Endothelial cell of hepatic sinusoid (primary cell): Measurements from ENCODE around the gene LIN28B.

Experiments
- in situ Hi-C: cut with HindIII; loops from 2 replicates; pipeline ENCODE4 v1.10.0; 2017; ENCODE audit warnings: low sequenced_read_pairs

Gene LIN28B

DNA sequence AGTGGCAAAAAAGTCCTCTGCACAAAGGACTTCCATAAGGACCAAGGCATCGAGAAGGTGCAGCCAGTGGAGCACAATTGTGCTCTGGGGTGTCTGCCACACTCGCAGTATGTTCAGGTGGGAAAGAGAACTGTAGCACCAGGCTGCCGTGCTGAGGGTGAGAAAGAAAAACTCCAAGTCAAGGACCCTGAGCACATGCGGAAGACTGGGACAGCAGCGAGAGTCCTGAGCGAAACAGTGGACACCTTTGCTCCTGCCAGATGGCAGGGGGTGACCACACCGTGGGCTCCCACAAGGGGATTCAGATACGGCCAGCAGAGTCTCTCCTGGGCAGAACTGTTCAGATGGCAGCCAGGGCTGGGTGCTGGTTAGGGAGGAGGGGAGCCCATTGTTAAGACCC lies 149.4 kb downstream of the LIN28B start:
- in situ Hi-C loops, result loop anchor here (25.0 kb wide), 1 partner anchor 281 kb away; no protein-coding TSS in a partner anchor

DNA sequence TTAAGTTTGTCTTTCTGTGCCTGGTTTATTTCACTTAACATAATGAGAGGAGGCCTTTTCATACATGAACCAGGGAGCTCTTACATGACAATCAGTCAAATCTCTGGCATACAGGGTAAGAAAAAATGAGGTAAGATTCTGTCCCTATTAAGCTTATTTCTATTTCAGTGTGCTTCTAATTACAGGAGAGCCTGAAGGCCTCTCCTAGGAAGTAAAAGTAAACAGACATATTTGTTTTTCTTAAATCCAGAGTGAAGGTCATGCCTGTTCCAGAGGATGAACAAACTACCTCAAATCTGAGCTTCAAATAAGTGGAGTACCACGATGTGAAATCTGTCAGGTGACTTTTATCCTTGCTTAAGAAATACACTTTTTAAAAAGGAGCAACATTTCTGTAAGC lies 150.3 kb downstream of the LIN28B start:
- in situ Hi-C loops, result loop anchor here (25.0 kb wide), 1 partner anchor 280 kb away; no protein-coding TSS in a partner anchor

DNA sequence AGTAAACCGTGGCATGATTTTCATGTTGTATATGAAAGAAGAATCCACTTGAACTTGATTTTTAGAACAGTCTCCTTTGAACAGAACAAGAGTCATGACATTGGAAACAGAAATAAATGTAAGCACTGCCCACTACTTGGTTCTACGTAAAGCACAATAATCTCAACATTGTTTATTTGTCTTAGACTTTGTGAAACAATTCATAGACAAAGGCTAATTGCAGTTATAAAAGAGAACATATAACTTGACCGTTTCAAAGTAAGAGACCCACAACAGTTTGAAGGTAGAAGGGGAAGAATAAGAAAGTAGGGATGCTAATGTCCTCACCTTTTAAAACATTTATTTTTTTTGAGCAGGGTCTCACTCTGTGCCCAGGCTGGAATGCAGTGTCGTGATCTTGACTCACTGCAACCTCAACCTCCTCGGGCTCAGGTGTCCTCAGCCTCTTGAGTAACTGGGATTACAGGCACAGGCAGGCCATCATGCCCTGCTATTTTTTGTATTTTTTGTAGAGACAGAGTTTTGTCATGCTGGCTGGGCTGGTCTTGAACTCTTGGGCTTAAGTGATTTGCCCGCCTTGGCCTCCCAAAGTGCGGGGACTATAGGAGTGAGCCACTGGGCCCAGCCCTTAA lies 151.8 kb downstream of the LIN28B start:
- in situ Hi-C loops, result loop anchor here (25.0 kb wide), 1 partner anchor 279 kb away; no protein-coding TSS in a partner anchor

DNA sequence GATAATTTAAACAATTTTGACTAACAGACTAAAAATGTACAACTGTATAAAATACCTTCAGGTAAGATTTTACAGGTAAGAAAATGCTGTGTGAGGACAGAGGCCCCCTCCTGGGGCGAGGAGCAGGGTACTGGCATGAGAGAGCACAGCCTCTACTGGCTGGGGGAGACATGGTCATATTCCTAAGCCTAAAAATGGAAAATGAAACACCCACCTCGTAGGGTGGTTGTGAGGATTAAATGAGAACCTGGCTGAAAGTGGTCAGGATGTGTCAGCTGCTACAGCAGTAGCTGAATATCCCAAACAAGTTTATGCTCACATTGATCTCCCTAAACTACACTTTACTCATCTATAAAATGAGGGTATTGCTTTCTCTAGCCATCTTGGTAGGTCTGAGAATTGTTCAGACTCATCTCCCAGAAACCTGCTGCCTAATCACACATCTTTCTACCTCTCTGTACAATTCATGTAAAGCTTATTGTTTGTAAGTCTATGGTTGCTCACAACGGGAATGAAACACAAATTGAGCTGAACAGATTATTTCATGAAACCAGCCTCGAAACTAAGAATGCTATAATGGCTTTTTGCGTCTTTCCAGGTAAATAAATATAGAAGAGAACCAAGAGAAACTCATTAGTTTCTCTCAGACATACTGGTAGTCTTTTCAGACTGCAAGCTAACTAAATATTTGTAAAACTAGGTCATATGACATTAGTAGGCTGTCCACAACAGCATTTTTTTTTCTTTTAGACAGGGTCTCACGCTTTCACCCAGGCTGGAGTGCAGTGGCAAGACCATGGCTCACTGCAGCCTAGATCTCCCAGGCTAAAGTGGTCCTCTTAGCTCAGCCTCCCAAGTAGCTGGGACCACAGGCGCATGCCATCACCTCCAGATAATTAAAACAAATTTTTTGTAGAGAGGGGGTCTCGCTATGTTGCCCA lies 153.3 kb downstream of the LIN28B start:
- in situ Hi-C loops, result loop anchor here (25.0 kb wide), 1 partner anchor 277 kb away; no protein-coding TSS in a partner anchor

DNA sequence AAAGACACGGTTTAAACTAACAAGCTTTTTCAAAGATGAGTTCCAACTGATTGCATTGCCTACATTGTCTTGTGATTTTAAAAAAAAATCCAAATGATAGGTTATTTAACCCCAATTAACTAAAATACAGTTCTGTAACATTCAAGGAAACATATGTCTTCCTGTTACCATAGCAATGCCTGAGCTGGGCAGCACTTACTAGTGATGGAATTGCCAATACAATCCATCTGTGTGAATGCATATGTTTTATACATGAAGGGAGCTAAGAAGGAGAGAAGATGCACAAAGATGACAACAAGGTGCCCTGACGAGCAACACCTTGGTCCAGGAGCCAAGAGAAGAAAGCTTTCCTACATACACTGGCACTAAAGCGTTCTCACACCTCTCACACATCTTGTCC lies 154.2 kb downstream of the LIN28B start:
- in situ Hi-C loops, result loop anchor here (25.0 kb wide), 1 partner anchor 276 kb away; no protein-coding TSS in a partner anchor

DNA sequence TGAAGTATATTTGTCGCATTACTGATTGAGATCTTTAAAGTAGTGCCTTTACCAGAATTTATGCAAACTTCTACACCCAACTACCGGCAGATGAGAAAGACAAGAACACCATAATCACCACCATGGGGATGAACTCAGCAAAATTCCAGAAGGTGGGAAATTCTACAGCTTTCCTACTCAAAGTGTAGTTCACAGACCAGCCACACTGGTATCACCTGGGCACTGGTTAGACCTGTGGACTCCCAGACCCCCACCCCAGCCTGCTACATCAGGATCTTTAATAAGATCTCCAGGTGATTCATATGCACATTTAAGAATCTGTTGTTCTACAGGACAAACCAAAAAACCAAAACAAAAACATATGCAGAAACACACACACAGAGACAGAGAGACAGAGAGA lies 155.0 kb downstream of the LIN28B start:
- in situ Hi-C loops, result loop anchor here (25.0 kb wide), 1 partner anchor 275 kb away; no protein-coding TSS in a partner anchor

DNA sequence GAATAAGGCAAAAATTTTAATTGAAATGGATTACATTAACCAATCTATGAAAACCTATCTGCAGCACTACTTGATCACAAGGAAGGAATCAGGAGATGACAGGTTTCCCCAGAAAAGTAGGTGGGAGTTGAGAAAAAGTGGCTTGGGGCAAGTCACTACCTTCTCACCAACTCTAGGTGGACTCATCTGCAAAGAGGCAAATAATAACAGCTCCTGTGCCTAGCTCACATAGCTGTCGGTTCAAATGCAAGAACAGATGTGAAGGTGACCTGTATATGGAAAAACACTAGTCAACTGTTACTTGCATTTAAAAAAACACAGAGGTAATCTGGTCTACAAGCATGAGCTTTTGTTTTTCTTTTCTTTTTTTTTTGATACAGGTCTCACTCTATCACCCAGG lies 155.7 kb downstream of the LIN28B start:
- in situ Hi-C loops, result loop anchor here (25.0 kb wide), 1 partner anchor 275 kb away; no protein-coding TSS in a partner anchor

DNA sequence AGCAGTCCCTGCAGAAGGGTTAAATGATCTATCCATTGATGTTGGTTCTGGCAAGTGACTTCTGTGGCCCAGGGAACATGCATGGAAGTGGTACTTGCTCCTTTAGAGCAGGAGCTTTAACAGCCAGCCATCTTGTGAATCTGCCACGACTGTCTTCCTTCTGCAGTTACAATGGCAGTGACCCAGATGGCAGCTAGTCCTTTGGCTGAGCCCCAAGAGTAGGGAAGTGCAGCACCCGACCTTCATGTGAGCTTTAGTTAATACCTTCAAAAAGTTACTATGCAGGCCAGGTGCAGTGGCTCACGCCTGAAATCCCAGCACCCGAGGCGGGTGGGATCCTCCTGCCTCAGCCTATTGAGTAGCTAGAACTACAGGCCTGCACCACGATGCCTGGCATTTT lies 156.5 kb downstream of the LIN28B start:
- in situ Hi-C loops, result loop anchor here (25.0 kb wide), 1 partner anchor 274 kb away; no protein-coding TSS in a partner anchor

DNA sequence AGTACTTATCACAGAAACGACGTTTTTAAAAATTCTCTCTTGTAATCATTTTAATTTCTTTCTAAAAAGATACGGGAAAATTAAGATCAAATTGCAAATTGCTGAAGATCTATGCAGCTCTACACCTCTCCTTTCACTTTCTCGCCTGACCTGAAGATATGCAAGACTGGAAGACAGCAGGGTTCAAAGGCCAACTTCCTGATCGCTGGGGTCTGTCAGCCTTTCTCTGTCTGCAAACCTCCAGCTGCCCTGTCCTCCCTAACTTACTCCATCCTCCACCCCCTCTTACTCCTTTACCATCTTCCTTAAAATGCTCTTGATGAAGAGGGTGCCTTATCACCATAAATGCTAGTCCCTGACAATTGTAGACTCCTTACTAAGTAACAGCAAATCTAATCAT lies 159.2 kb downstream of the LIN28B start:
- in situ Hi-C loops, result loop anchor here (25.0 kb wide), 1 partner anchor 271 kb away; no protein-coding TSS in a partner anchor

DNA sequence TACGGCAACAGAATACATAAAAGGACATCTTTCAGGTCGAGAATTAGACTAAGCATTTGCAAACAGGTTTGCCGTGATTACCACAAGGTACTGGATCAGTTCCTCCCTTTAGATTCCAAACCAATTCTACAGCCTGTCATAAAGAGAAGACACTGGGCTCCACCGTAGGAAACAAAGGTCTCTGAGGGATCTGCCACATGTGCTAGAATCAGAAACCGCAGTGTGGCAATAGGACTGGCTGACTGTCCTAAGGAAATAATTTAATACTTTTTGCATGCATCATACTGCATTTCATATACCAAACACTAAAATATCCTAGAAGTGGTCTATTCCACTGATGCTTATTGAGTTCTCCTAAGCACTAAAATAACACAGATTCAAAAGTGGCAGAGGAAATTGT lies 163.7 kb downstream of the LIN28B start:
- in situ Hi-C loops, result loop anchor here (25.0 kb wide), 1 partner anchor 267 kb away; no protein-coding TSS in a partner anchor

DNA sequence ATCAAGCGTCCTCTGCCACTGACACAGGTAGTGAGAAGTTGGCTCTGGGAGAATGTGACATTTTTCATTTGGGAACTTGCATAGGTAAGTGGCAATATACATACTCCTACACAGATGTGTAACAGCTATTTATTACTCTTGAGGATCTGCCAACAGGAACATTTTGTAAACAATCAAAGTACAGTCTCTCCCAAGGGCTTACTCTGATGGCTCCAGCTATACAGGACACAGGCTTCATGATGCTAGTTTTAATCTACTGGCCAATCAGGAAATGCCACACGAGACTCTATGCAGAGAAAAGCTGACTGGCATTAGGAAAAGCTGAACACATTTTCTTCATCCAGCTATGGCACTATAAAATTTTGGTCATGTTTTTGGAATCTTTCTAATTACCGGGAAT lies 165.1 kb downstream of the LIN28B start:
- in situ Hi-C loops, result loop anchor here (25.0 kb wide), 1 partner anchor 265 kb away; no protein-coding TSS in a partner anchor

DNA sequence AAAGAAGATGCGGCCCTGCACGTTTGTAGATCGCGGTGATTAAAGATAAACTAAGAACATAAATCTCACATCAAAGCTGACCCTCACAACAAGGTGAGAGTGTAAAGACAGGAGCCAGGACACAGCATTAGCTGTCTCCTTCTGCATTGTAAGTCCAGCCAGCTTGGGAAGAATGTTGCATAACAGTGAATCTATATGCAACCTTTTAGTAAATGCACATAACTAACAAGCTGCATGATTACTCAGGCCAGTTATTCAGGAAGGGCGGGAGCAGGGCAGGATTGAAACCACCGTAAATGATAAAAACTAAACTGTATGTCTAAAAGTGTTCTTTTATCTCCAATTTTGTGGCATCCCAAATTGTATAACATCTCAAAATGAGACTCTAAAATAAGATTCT lies 165.8 kb downstream of the LIN28B start:
- in situ Hi-C loops, result loop anchor here (25.0 kb wide), 1 partner anchor 265 kb away; no protein-coding TSS in a partner anchor
